ENCODE measurements around the gene GALNT13. TPM values are rescaled to one million over a fixed set of nuclear protein-coding genes. Genes with fewer than 3 reads are reported as not detected.

The GALNT13 gene
- total and polyA plus RNA-seq, 2 donors from 2014 or later = 0.57 TPM; not detected in 1

- DNase-seq (no peak), FAIRE-seq (no peak)
- Histone ChIP-seq H3K4me3 (ENCODE audit: low read length in 3 of 3) (no peak overlapping the region), H3K27ac (ENCODE audit: low read depth in 2 of 2, low read length in 2 of 2) (no peak overlapping the region), H3K36me3 (ENCODE audit: control insufficient read depth in 2 of 3, insufficient read depth in 3 of 3, low read length in 3 of 3) (no peaks in the 10 kb centered on the region), H3K4me1 (ENCODE audit: control insufficient read depth in 2 of 3, insufficient read depth in 2 of 3, low read depth in 1 of 3, low read length in 3 of 3) (no peaks in the 10 kb centered on the region), H3K9ac (ENCODE audit: low read length in 3 of 3) (no peak overlapping the region), H3K9me3 (ENCODE audit: control insufficient read depth in 2 of 3, insufficient read depth in 1 of 3, low read length in 3 of 3) (no peaks in the 10 kb centered on the region), H3K27me3 (ENCODE audit: control insufficient read depth, insufficient read depth, low read length) (no peaks in the 10 kb centered on the region)
- intact Hi-C loops (cut with DNase I) = no loop called here
- TF ChIP-seq CTCF (IDR thresholded peaks at IDR 0.05; ENCODE audit: borderline replicate concordance, extremely low read depth, insufficient read depth) = no peak
Observed at GRCh38 chr2:154338352-154338967, 466.7 kb downstream of the GALNT13 start.

GRCh38 chr2:154343282-154343681, 471.6 kb downstream of the GALNT13 start:
- Histone ChIP-seq H3K9ac (ENCODE audit: low read length in 3 of 3) (no peak overlapping the region), H3K36me3 (ENCODE audit: control insufficient read depth in 2 of 3, insufficient read depth in 3 of 3, low read length in 3 of 3) (no peaks in the 10 kb centered on the region), H3K4me1 (ENCODE audit: control insufficient read depth in 2 of 3, insufficient read depth in 2 of 3, low read depth in 1 of 3, low read length in 3 of 3) (no peaks in the 10 kb centered on the region), H3K27ac (ENCODE audit: low read depth in 2 of 2, low read length in 2 of 2) (no peak overlapping the region), H3K9me3 (ENCODE audit: control insufficient read depth in 2 of 3, insufficient read depth in 1 of 3, low read length in 3 of 3) (no peaks in the 10 kb centered on the region), H3K4me3 (ENCODE audit: low read length in 3 of 3) (no peak overlapping the region), H3K27me3 (ENCODE audit: control insufficient read depth, insufficient read depth, low read length) (no peaks in the 10 kb centered on the region)
- intact Hi-C loops (cut with DNase I) = no loop called here
- DNase-seq (no peak), FAIRE-seq (no peak)
- no peak for TF ChIP-seq CTCF (IDR thresholded peaks at IDR 0.05; ENCODE audit: borderline replicate concordance, extremely low read depth, insufficient read depth)

GRCh38 chr2:154350911-154351310, 479.2 kb downstream of the GALNT13 start:
- Histone ChIP-seq H3K36me3 (ENCODE audit: control insufficient read depth in 2 of 3, insufficient read depth in 3 of 3, low read length in 3 of 3) (no peaks in the 10 kb centered on the region), H3K9me3 (ENCODE audit: control insufficient read depth in 2 of 3, insufficient read depth in 1 of 3, low read length in 3 of 3) (no peaks in the 10 kb centered on the region), H3K9ac (ENCODE audit: low read length in 3 of 3) (no peak overlapping the region), H3K27me3 (ENCODE audit: control insufficient read depth, insufficient read depth, low read length) (no peaks in the 10 kb centered on the region), H3K4me3 (ENCODE audit: low read length in 3 of 3) (no peak overlapping the region), H3K4me1 (ENCODE audit: control insufficient read depth in 2 of 3, insufficient read depth in 2 of 3, low read depth in 1 of 3, low read length in 3 of 3) (no peaks in the 10 kb centered on the region), H3K27ac (ENCODE audit: low read depth in 2 of 2, low read length in 2 of 2) (no peak overlapping the region)
- no peak for FAIRE-seq
- DNase-seq = no peak
- intact Hi-C loops (cut with DNase I) = no loop called here
- TF ChIP-seq CTCF (IDR thresholded peaks at IDR 0.05; ENCODE audit: borderline replicate concordance, extremely low read depth, insufficient read depth) = no peak

GRCh38 chr2:154361276-154361675, 489.6 kb downstream of the GALNT13 start:
- no peaks in the 10 kb centered on the region for H3K9me3 ChIP-seq (ENCODE audit: control insufficient read depth in 2 of 3, insufficient read depth in 1 of 3, low read length in 3 of 3)
- no peak overlapping the region for H3K4me3 ChIP-seq (ENCODE audit: low read length in 3 of 3)
- FAIRE-seq (no peak), DNase-seq (no peak)
- H3K9ac ChIP-seq (ENCODE audit: low read length in 3 of 3) = no peak overlapping the region
- no peak for TF ChIP-seq CTCF (IDR thresholded peaks at IDR 0.05; ENCODE audit: borderline replicate concordance, extremely low read depth, insufficient read depth)
- no peaks in the 10 kb centered on the region for H3K4me1 ChIP-seq (ENCODE audit: control insufficient read depth in 2 of 3, insufficient read depth in 2 of 3, low read depth in 1 of 3, low read length in 3 of 3)
- H3K36me3 ChIP-seq (ENCODE audit: control insufficient read depth in 2 of 3, insufficient read depth in 3 of 3, low read length in 3 of 3) = no peaks in the 10 kb centered on the region
- H3K27ac ChIP-seq (ENCODE audit: low read depth in 2 of 2, low read length in 2 of 2) = no peak overlapping the region
- H3K27me3 ChIP-seq (ENCODE audit: control insufficient read depth, insufficient read depth, low read length) = no peaks in the 10 kb centered on the region
- intact Hi-C loops (cut with DNase I) = no loop called here
